ENCODE measurements around the gene FHOD3.

DNA sequence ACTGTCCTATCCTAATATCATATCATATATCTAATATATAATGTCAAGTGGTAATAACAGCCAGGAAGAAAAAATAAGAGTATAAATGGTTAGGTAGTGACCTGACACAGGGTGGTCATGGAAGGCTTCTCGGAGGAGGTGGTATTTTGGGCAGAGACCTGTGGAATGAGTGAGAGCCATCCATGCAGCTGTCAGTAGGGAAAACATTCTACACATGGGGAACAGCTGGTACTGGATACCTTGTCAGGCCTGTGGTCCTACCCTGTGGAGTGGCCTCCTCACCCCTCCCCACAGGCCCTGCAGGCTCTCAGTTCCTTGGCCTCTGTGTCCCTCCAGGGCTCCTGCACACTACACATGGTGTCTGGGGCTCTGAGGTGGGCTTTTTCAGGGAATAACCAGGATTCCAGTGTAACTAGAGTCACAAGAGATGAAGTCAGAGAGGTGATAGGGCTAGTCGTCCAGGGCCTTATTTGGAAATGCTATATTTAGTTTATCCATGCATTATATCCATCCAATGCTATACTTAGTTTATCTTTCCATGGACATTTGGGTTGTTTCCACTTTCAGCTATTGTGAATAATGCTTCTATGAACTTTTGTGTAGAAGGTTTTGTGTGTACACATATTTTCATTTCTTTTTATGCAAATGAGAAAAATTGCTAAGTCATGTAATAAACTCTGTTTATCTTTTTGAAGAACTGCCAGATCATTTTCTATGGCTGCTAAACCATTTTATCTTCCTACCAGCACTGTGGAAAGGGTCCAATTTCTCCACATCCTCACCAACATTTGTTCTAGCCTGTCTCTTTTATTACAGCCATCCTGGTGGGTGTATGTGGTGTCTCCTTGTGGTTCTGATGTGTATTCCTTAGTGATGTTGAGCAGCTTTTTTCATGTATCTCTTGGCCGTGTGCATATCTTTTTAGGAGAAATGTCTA, 455.7 kb downstream of the FHOD3 start:
- TF ChIP-seq EZH2 (IDR thresholded peaks at IDR 0.05; ENCODE audit: low read length, unreplicated experiment) (no peak), EZH2phosphoT487 (IDR thresholded peaks at IDR 0.05; ENCODE audit: borderline replicate concordance, low read length) (no peak)
- TF ChIP-seq, protein P1, sequence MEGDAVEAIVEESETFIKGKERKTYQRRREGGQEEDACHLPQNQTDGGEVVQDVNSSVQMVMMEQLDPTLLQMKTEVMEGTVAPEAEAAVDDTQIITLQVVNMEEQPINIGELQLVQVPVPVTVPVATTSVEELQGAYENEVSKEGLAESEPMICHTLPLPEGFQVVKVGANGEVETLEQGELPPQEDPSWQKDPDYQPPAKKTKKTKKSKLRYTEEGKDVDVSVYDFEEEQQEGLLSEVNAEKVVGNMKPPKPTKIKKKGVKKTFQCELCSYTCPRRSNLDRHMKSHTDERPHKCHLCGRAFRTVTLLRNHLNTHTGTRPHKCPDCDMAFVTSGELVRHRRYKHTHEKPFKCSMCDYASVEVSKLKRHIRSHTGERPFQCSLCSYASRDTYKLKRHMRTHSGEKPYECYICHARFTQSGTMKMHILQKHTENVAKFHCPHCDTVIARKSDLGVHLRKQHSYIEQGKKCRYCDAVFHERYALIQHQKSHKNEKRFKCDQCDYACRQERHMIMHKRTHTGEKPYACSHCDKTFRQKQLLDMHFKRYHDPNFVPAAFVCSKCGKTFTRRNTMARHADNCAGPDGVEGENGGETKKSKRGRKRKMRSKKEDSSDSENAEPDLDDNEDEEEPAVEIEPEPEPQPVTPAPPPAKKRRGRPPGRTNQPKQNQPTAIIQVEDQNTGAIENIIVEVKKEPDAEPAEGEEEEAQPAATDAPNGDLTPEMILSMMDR (conservative IDR thresholded peaks at IDR 0.05; ENCODE audit: low read depth, low read length), result no peak
